Endothelial cell of coronary artery (primary cell): ENCODE measurements around the gene FAM131A. TPM values are rescaled to one million over a fixed set of nuclear protein-coding genes. Genes with fewer than 3 reads are reported as not detected.

ENCODE experiments used
- total RNA-seq: library from RNA; depleted of rRNA; stranded (reverse); fragments of >200 nt; gene quantifications from 2 replicates; pipeline ENCODE4 v1.2.3, GENCODE V29; 2014

Gene FAM131A
- total RNA-seq: 21.1 and 42.1 TPM in 2 replicates

GRCh38 chr3:184337399-184337714 lies at the start of gene FAM131A:
FAM131A (plus strand) TSS chr3:184337600; CDS start chr3:184337631, 31 bp downstream.

GRCh38 chr3:184298759-184299487 lies 38.5 kb upstream of the FAM131A start, which contains the start of gene PSMD2:
PSMD2 (plus strand) TSS chr3:184299241; CDS start chr3:184299267, 26 bp downstream.

GRCh38 chr3:184314363-184314699 lies 23.1 kb upstream of the FAM131A start, which contains the start of gene EIF4G1:
EIF4G1 (plus strand) TSS chr3:184314606; CDS start chr3:184315797, 1,191 bp downstream.

GRCh38 chr3:184361532-184361931 lies 24.1 kb downstream of the FAM131A start, which contains the start of the genes CLCN2 and POLR2H:
CLCN2 (minus strand) TSS chr3:184361605; CDS start chr3:184361479, 126 bp downstream.
POLR2H (plus strand) TSS chr3:184361710; CDS start chr3:184363493, 1,783 bp downstream.

GRCh38 chr3:184377882-184378445 lies 40.6 kb downstream of the FAM131A start, which contains the start of gene THPO:
THPO (minus strand) TSS chr3:184378207; CDS start chr3:184376259, 1,948 bp downstream.

GRCh38 chr3:184379358-184380184 lies 42.2 kb downstream of the FAM131A start, which contains the start of gene CHRD:
CHRD (plus strand) TSS chr3:184380054; CDS start chr3:184380319, 265 bp downstream.

Other genes with a start within 250 kb of the FAM131A start
- not detected in 2 replicates for gene HTR3E, start 240.5 kb upstream of the FAM131A start, total RNA-seq
- gene EIF2B5, start 202.2 kb upstream of the FAM131A start, total RNA-seq: 39.6 and 41.7 TPM in 2 replicates
- 26.0 and 31.9 TPM in 2 replicates for gene DVL3, start 182.2 kb upstream of the FAM131A start, total RNA-seq
- 476 and 505 TPM in 2 replicates for gene AP2M1, start 162.7 kb upstream of the FAM131A start, total RNA-seq
- gene ABCF3, start 151.4 kb upstream of the FAM131A start, total RNA-seq: 46.4 and 47.9 TPM in 2 replicates
- under 0.01 TPM in 1 of 2 replicates, not detected in the other for gene VWA5B2, start 108.0 kb upstream of the FAM131A start, total RNA-seq
- gene ALG3, start 88.6 kb upstream of the FAM131A start, total RNA-seq: 19.1 and 24.6 TPM in 2 replicates
- gene EEF1AKMT4, start 87.9 kb upstream of the FAM131A start, total RNA-seq: 3.6 and 4.9 TPM in 2 replicates
- gene CAMK2N2, start 76.0 kb upstream of the FAM131A start, total RNA-seq: 0.19 TPM in 1 of 2 replicates, not detected in the other
- not detected in 2 replicates for gene ECE2, start 61.6 kb upstream of the FAM131A start, total RNA-seq
- gene PSMD2, start 38.4 kb upstream of the FAM131A start, total RNA-seq: 666 and 747 TPM in 2 replicates
- gene EIF4G1, start 23.0 kb upstream of the FAM131A start, total RNA-seq: 359 and 457 TPM in 2 replicates
- 1.6 and 2.8 TPM in 2 replicates for gene CLCN2, start 24.0 kb downstream of the FAM131A start, total RNA-seq
- 102 TPM in 2 replicates for gene POLR2H, start 24.1 kb downstream of the FAM131A start, total RNA-seq
- not detected in 2 replicates for gene THPO, start 40.6 kb downstream of the FAM131A start, total RNA-seq
- 0.09 and 0.28 TPM in 2 replicates for gene CHRD, start 42.5 kb downstream of the FAM131A start, total RNA-seq
- under 0.01 TPM in 1 of 2 replicates, not detected in the other for gene EPHB3, start 224.2 kb downstream of the FAM131A start, total RNA-seq